Stimulated activated CD4-positive, alpha-beta T cell treated with anti-CD3 and anti-CD28 coated beads, Interleukin-12 subunit alpha, Interleukin-12 subunit beta, amount 100 ng/mL, for 4 hours (primary cell): ENCODE results near the gene ODAD4.

ENCODE experiments used
- DNase-seq: peaks from one replicate; pipeline ENCODE4 v3.0.0-alpha.2; 2020

Gene ODAD4

GRCh38 chr17:41942626-41943373 lies 12.4 kb downstream of the ODAD4 start:
- DNase-seq = no peak

- no peak for DNase-seq
These were observed 13.1 kb downstream of the ODAD4 start for GRCh38 chr17:41943492-41943891.

GRCh38 chr17:41944943-41945342 lies 14.5 kb downstream of the ODAD4 start:
- no peak for DNase-seq

DNA sequence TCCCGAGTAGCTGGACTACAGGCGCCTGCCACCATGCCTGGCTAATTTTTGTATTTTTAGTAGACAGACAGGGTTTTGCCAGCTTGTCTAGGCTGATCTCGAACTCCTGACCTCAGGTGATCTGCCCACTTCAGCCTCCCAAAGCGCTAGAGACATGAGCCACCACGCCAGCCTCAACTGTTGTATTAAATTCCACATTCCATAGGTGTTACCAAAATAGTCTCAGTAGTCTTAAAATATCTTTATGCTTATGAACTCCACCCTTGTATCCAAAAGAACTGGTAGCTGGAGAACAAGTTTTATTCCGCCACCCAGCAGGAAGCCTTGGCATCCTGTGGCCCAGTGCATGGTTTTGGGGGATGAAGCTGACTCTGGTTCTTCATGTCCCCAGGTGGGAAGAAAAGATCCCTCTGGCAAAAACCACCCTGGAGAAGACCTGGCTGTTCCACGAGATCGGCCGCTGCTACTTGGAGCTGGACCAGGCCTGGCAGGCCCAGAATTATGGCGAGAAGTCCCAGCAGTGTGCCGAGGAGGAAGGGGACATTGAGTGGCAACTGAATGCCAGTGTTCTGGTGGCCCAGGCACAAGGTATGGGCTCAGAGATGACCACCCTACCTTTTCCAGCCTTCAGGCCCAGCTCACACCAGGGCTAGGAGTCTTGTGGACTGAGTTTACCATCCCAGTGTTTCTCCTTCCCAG lies 18.5 kb downstream of the ODAD4 start:
- no peak for DNase-seq

DNA sequence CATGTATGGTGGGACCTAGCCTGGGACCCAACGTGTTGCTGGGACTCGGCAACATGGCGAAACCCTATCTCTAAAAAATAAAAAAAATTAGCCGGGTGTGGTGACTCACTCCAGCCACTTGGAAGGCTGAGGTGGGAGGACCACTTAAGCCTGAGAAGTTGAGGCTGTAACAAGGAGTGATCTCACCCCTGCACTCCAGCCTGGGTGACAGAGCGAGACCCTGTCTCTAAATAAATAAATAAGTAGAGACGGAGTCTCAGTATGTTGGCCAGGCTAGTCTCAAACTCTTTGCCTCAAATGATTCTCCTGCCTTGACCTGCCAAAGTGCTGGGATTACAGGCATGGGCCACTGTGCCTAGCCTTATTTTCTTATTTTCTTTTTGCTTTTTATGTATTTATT lies 26.1 kb downstream of the ODAD4 start:
- no peak for DNase-seq

- no peak for DNase-seq
These were observed 26.8 kb downstream of the ODAD4 start for GRCh38 chr17:41957031-41957868.

GRCh38 chr17:41957869-41958439 lies 27.5 kb downstream of the ODAD4 start:
- DNase-seq = no peak

DNA sequence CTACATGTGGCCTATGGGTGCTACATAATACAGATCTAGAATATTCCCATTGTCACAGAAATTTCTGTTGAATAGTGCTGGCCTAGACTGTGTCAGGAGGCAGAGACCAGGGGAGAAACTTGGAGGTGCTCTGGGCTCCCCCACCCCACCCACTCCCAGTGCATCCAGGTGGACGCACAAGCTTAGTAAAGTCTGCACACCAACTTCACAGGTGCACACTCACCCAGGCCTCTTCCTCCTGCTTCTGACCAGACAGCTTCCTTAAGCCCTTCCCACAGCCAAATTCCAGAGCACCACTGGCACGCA lies 28.6 kb downstream of the ODAD4 start:
- DNase-seq = no peak

DNA sequence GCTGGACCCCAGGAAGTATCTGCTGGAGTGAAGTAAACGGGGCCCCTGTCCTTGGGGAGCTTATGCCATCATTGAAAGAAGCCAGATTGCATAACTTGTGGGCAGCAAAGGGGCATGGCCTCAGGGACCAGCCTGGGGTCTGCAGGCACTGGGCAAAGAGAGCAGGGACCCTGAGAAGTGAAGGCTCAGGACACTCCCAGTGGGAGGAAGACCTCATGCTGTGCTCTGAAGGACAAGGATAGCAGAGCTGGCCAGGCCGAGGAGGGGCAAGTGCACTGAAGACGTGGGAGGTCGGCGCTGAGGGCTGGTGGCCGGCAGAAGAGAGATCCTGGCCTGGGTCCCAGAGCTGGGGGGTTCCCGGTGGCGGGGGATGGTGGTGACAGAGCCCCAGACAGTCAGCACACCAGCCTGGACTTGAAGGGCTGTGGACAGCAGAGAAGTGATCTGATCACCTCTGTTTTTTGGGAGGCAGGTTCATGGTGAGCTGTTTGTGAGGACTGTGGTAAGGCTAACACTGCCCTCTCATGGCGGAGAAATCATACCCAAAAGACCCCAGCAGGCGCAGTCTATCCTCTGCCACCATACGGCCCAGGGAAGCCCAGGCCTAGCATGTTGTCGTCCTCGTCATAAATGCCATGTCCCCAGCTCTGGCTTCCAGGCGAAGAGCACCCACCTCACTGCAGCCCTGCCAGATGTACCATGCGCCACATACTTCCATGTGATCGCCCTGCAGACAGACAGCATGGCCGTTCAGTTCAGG lies 29.1 kb downstream of the ODAD4 start:
- no peak for DNase-seq

DNA sequence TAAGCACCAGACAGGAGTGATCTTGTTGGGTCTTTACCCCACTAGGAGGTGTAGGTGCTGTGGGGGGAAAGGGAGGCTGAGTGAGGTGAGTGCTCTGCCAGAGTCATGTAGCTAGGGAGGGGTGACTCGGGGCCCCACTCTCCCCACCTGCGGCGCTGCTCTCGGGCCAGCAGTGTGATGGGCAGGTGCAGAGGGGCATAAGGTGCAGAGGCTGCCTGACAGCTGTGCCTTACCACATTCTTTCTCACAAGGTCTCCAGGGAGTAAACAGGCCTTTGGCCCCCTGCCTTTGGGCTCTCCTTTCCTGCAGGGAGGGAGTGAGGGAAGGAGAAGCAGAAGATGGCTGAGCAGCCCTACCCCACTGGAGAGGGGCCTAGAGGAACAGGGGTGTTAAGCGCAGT lies 31.7 kb downstream of the ODAD4 start:
- DNase-seq = no peak

DNA sequence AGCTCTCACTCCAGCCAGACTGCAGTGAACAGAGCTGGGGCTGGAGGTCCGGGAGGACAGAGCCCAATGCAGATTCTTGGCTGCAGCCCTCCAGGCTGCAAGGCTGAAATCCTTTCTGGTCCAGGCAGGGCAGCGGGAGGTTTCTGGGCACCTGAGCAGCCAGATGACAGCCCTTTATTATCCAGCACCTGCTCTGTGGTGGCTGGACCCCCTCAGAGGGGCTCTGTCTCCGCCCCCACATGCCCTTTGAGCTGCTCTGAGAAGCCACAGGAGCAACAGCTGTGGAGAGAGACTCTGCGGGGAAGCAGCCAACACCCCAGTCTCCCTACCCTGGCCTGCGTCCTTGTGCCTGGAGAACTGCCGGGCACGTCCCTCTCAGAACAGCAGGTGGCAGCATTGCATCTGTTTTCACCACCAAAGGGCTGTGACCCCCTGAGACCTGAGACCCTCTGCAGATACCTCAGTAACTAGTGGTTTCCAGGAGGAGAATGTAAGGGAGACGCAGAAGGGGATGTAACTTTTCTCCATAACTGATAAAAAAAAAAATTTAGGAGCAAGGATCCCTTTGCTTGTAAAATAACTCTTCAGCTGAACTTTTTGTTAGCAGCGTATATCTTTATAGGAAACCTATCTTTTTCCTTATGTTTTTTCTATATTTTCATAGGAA lies 32.5 kb downstream of the ODAD4 start:
- DNase-seq = peak; percentile 65

DNA sequence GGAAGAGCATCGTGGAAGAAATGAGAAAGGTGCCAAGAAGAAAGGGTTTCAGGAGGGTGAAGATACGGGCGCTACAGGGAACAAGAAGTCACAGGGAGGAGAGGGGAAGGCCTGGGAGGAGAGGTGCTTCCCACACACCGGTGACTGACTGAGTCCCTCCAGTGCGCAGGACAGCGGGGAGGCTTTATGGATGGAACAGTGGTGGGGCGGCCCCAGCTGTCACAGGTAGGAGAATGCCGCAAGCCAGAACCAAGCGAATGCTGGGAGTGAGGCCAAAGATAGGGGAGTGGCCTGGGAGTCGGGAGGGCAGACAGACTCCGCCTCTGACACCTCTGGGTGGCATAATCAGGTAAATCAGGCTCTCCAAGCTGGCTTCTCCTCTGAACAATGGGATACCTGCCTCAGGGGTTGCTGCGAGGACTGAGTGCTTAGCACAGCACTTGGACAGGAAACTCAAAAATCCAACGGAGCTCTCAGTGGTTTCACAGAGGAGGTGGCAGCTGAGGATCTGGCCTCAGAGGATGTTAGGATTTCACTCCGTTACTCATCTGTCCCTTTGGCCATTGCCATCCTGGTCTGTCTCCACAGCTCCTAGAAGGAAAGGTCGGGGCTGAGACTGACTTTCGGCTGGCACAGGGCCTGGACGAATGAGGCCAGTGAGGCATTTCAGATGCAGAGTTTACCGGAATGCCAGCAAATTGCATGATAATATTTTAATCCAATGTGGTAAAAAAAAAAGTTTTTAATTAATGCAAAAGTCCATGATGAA lies 35.5 kb downstream of the ODAD4 start:
- DNase-seq = peak; percentile 58

- peak; percentile 90 for DNase-seq
These were observed 36.2 kb downstream of the ODAD4 start, which contains the start of gene CNP for GRCh38 chr17:41966463-41967140. Gene CNP, plus strand, starts transcription at chr17:41966795. Its CDS starts 90 bp downstream, at chr17:41966885.

GRCh38 chr17:41967141-41967920 lies 36.9 kb downstream of the ODAD4 start:
- peak; percentile 30 for DNase-seq

DNA sequence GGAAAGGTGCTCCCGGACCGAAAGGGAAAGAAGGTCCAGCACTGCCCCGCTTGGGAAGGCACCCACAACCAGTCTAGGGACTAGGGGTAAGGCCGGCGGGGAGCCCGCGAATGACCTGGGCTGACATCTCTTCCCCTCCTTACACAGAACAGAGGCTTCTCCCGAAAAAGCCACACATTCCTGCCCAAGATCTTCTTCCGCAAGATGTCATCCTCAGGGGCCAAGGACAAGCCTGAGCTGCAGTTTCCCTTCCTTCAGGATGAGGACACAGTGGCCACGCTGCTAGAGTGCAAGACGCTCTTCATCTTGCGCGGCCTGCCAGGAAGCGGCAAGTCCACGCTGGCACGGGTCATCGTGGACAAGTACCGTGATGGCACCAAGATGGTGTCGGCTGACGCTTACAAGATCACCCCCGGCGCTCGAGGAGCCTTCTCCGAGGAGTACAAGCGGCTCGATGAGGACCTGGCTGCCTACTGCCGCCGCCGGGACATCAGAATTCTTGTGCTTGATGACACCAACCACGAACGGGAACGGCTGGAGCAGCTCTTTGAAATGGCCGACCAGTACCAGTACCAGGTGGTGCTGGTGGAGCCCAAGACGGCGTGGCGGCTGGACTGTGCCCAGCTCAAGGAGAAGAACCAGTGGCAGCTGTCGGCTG lies 37.6 kb downstream of the ODAD4 start:
- DNase-seq = no peak

DNA sequence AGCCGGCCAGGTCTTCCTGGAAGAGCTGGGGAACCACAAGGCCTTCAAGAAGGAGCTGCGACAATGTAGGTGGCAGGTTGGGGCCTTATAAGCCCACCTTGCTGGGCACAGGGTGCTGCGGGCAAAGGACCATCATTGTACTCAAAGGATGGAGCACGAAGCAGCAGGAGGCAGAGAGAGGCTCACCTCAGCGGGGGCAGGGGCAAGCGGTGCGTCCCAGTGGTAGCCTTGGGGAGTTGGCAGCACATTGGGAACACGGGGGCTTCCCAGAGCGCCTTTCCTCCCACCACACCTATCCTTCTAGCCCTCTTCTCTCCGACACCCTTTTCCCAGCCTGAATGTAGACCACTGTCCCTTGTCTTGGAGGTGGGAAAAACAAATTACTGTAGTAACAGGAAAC lies 38.3 kb downstream of the ODAD4 start:
- no peak for DNase-seq

DNA sequence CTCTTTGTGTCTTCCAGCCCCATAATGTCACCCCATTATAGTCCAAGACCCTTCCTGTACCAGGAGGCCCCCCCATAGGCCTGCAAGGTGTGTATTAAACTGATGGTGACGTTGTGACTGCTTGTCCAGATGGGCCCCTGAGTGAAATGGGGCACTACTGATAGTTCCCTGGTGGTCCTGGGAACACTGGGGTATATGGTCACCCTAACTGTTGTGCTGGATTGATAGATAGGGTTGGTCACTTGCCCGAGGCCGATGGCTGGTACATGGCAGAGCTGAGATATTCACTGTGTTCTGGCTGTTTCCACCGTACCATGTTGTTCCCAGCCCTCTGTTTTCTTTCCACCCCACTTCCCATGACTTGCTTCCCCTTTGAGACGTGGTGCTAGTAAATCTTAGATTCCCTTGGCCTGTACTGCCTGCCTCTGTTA lies 40.5 kb downstream of the ODAD4 start:
- no peak for DNase-seq

DNA sequence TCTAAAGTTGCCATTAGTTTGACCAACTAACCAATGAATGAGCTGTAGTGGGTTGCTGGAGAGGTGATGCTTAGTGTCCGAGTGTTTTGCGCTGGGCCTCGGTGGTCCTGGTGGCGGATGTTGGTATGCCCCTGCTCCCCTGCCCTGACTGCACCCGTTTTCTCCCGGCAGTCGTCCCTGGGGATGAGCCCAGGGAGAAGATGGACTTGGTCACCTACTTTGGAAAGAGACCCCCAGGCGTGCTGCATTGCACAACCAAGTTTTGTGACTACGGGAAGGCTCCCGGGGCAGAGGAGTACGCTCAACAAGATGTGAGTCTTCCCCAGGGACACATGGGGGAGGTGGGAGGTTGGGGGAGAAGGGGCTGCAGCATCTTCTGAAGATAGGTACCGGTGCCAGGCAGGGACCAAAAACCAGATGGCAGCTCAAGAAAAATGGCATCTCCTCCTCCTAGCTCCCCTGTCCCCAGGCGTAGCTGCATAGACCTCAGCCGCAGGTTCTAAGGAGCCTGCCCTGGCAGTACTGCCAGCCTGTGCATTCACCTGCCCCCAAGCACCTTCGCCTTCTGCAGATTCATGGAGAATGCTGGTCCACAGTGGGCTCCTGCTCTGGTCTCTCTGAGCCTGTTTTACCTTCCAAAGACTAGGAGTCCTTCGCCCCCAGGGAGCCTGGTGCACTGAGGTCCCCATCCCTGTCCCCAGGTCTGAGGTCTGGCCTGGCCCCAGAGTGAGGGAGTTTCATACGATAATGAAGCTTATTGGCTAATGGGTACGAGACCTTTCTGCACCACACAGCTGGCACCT lies 41.5 kb downstream of the ODAD4 start:
- no peak for DNase-seq
